Right lung (tissue), 5 donors: Measurements from ENCODE around the gene ADRA2C. TPM values are rescaled to one million over a fixed set of nuclear protein-coding genes. Genes with fewer than 3 reads are reported as not detected.
"Not testable (repeated sequence)": the region's sequence is repeated elsewhere in the genome, so short reads cannot be mapped to it uniquely, and the experiment has no call there.

ENCODE experiments used
- DNase-seq, 2 donors: peaks; one replicate each; pipeline ENCODE4 v3.0.0-alpha.2; 2013
- polyA plus RNA-seq, 5 donors: library from polyadenylated mRNA; unstranded; fragments of 120-200 nt; gene quantifications; one replicate each; pipeline versions ENCODE4 v1.2.1 to v1.2.3, GENCODE V29; 2013; ENCODE audit warnings: inconsistent platforms in 1 of 5, low replicate concordance in 1 of 5; ENCODE audit not compliant: insufficient read length in 5 of 5, insufficient read depth in 1 of 5

The ADRA2C gene
- polyA plus RNA-seq, 5 donors, result 0.34 to 1.4 (median 0.78) TPM

GRCh38 chr4:3810796-3811485, 44.8 kb downstream of the ADRA2C start:
- DNase-seq, result no peak

GRCh38 chr4:3811621-3812020, 45.4 kb downstream of the ADRA2C start:
- no peak for DNase-seq

GRCh38 chr4:3812211-3812934, 46.2 kb downstream of the ADRA2C start:
- no peak for DNase-seq

GRCh38 chr4:3813151-3814052, 47.2 kb downstream of the ADRA2C start:
- DNase-seq, result no peak

GRCh38 chr4:3814053-3814570, 47.9 kb downstream of the ADRA2C start:
- DNase-seq, result no peak

GRCh38 chr4:3814838-3815237, 48.7 kb downstream of the ADRA2C start:
- not testable (repeated sequence) for DNase-seq

- DNase-seq, result no peak
Observed at GRCh38 chr4:3816256-3816825, 50.2 kb downstream of the ADRA2C start.

- no peak for DNase-seq
Observed at GRCh38 chr4:3816983-3817960, 51.1 kb downstream of the ADRA2C start.

Other genes with a start within 250 kb of the ADRA2C start
- 100 to 1,000 TPM in 4 of 5 donors, 10 to 100 TPM in 1; 87.6 to 128 (median 101) TPM for gene LRPAP1, start 234.0 kb upstream of the ADRA2C start, polyA plus RNA-seq